Suppressor macrophage treated with lipopolysaccharide for 4 hours (primary cell): Measurements from ENCODE around the gene SDK1.
A peak's percentile ranks its signal among the peaks of the same experiment; 100 is the strongest.

Experiments
- DNase-seq: peaks from one replicate; pipeline ENCODE4 v3.0.0-alpha.2; 2020

SDK1 gene

DNA sequence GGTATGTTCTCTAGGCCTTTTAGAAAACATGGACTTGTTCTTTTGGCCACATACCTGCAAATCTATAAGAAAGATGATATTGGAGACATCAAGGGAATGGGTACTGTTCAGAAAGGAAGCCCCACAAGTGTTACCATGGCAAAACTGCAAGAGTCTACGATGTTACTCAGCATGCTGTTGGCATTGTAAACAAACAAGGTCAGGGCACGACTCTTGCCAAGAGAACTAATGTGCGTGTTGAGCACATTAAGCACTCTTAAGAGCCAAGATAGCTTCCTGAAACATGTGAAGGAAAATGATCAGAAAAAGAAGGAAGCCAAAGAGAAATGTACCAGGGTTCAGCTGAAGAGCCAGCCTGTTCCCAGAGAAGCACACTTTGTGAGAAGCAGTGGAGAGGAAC lies 37.1 kb downstream of the SDK1 start:
- DNase-seq, result no peak

DNA sequence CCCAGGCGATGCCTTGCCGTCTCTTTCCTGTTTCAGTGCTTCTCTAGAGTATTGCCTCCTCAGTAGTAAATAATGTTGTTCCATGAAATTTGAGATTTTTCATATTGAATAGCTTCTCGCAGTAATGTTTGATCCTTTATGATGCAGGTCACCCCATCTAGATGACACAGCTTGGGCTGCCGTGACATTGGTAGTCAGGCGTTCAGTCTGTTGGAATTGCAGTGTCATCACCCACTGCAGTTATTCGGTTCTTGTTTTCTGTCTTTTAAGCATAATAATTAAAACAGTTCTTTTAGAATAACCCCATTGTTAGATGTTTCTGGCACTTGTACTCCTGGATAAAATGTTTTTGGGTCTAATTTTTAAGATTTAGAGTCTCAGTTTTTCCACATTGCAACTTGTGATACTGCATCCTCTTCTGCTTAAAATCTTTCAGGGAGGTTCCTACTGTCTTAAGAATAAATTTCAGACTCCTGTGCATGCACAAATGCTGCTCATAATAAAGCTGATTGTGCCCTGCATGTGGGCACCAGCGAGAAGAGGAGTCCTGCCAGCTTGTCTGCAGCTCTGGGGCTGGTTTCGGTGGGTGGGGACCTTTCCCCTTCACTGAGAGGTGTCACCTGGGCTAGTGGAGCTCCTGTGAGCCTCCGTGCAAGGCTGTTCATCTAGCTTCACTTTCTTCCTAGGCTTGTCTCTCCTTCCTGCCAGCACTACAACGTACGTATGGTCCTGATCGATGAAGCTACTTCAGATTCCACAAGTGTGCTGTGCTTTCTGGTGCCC lies 44.8 kb downstream of the SDK1 start:
- DNase-seq, result no peak

DNA sequence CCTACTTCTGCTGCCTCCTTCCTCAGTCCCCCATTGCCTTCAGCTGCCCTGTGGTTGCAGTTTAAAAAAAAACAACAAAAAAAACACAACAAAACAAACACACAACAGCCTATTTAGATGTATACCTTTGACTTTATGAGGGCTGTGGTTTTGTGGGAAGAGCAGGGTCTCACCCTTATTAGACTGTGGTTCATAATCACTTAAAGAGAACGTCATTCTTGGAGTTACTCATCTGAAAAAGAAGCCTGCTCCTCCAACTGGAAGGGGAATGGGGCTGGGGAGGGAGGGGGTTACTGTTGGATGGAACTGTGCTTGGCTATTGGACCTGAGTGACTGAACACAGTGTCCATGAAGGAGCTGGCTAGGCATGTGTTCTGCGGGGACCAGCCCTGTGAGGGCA lies 48.1 kb downstream of the SDK1 start:
- no peak for DNase-seq

DNA sequence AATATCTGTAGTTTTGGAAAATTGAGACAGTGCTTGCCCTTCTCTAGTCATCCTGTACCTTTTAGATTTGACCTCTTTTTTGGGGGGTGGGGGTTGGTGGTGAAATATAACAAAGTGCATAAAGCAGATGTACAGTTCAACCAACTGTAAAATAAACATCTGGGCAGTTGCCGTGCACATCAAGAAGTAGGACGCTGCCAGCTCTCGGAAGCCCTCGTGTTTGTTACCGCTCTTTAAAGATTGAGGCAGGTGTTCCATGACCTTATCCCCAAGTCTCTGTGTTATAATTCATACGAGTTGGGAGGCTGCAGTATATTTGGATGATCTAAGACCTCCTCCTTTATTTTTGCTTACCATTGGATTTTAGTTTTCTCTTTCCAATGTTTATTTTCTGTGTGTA lies 55.1 kb downstream of the SDK1 start:
- DNase-seq, result no peak

GRCh38 chr7:3358991-3359390 lies 57.9 kb downstream of the SDK1 start:
- DNase-seq, result no peak

- no peak for DNase-seq
Measured at GRCh38 chr7:3367261-3367660, 66.2 kb downstream of the SDK1 start.

GRCh38 chr7:3370068-3370830 lies 69.2 kb downstream of the SDK1 start:
- no peak for DNase-seq

DNA sequence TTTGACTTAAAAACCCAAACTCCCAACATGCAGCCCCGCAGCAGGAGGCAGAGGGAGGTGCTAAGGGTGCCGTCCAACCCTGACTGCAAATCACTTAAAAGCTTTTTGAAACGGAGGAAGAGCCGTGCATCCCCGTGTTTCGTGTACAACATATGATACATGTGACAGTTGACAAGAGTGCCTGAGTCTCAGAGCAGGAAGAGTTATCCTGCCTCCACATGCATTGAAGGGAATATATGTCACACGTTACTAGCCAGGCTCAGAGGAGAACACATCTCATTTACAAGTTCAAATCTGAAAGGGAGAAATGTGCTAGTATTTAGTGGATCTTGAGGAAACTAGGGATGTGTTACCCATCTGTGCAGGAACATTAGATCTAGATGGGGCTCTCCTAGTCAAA lies 69.9 kb downstream of the SDK1 start:
- DNase-seq, result no peak

DNA sequence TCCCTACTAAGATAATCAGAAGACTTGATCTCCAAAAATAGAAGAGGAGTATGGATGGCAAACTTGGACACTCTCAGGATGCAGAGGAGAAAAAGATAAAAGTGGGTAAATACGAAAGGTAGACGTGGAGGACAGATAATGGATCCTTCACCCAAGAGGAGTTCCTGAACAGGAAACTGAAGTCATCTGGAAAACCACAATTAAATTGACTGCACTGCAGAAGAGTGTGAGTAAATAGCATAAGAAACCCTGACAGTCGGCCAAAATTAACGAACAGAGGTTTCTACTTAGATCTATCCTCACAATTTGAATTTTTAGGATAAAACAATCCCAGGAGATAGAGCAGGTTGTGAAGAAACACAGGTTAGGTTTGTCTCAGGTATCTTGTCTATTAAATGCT lies 70.5 kb downstream of the SDK1 start:
- no peak for DNase-seq

DNA sequence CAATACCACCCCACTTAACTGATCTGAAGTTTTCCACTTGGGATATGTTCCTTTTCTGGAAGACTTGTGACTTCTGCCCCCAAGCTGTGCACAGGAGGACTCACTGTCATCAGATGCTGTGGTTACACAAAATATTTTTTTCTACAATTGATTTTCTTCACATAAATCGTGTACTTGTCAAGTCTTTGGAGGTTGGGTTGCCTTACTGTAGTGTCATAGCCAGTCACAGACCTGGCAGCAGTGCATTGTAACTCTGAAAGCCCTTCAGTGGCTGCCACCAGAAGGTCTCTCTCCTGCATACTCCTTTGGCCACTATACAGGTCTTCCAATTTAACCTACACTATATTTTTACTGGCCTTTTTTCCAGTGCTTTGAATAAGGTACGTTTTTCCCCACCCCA lies 73.2 kb downstream of the SDK1 start:
- no peak for DNase-seq

DNA sequence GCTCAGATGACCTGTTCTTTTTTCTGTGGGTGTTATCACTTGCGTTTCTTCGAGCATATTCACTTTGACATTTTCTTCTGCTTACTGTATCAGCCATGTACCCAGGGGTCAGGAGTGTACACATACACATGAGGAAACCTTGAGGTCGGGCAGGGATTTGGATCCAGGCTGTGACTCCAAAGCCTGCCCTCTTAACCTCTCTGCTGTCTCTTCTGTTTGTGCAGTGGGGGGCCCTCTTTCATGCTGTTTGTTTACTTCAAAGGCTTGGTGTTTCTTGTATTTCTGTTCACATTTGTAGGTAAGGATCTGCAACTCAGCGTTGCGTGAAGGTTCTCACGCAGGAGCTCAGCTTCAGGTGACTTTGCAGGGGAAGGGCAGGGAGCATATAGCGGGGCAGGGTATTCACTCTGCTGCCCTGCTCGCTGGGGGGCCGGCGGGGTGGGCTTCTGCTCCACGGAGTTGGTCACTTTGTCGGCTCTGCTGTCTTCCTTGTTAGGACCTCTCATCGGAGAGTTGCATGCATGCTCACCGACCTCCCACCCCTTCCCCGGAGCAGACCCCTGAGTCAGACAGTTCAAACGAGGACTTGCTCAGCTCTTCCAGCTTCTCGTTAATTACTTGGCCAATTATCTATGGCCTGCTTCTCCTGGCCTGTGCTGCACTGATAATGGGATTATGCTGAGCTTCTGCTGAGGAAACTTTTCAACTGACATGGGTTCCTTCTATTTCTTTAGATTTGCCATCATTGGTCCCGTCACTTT lies 77.5 kb downstream of the SDK1 start:
- no peak for DNase-seq

DNA sequence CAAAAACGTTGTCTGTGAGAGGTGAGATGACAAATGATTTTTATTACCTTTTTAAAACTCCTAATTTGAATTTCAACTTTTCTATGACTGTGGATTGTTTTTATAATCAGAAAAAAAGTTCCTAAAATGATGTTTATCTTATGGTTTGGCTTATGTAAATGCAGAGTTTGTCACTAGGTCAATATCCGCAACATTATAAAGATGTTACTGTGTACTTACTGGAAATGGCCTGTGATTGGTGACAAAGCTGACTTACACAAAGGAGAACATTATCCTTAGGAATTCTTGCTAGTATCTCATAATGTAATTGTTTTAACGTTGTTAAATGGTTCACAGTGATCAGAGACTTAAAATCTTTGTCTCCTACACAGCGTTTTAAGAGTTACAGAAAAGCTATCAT lies 79.0 kb downstream of the SDK1 start:
- DNase-seq, result no peak

DNA sequence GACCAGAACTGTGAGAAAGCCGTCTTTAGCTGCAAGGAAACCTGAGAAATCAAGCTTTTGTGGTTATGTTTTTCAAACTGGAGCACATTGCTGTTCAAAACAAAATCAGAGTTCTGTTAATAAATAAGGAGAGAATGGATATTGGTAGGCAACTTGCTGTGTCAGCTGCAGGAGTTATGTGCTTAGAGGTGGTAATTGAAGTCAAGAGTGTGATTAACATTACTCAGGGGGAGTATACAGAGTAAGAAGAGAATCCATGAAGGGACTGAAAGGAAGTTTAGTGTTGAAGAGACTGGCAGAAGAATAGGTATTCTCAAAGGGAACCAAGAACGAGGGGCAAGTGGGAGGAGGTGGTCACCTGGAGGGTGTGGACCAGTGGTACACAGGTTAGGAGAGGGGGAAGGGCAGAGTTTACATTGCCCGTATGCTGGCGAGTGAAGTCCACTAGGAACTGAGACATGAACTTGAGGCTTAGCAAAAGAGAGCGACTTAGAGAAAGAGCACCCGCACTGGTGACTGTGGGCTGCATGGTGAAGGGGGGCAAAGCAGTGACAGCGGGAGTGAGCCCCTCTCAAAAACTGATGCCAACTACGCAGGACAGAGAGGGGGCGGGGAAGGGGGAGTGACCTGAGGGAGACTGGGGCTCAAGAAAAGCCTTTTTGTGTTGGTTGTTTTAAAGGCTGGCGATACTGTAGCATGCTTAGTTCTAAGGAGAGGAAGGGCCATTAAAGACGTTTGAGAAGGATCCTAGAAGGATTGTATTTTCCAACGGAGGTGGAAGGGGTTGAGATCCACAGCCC lies 80.0 kb downstream of the SDK1 start:
- no peak for DNase-seq

DNA sequence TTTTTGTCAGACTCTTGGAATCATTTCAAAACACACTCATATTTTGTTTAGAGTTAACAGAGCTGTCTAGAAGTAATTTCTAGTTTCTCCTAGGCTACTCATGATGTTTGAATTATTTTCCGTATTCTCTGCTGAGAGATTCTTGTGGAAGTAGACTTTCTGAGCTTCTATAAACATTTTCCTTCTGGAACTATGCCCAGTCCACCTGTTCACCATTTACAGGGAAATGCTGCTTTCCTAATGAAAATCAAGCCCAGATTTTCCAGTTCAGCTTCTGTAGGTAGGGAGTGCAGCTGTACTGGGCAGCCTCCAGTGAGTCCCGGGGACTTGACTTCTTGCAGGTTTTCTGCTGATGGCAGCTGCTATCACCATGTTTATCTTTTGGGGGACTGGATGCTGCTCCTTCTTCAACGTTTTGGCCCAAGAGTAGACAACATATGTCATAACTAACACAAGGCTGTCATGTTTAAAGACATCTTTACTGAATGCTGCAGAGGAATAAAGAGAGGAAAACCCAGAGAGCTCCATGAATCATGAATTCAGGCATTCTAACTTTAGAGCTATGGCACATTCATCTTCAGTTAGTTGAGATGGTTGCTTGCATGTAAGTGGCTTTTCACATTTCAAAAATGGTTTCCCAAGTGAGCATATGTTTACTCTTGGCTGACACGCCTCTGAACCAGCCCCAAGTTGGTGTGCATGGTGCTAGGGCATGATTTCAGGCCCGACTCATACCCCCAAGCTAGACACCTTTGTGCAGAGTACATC lies 85.6 kb downstream of the SDK1 start:
- no peak for DNase-seq

DNA sequence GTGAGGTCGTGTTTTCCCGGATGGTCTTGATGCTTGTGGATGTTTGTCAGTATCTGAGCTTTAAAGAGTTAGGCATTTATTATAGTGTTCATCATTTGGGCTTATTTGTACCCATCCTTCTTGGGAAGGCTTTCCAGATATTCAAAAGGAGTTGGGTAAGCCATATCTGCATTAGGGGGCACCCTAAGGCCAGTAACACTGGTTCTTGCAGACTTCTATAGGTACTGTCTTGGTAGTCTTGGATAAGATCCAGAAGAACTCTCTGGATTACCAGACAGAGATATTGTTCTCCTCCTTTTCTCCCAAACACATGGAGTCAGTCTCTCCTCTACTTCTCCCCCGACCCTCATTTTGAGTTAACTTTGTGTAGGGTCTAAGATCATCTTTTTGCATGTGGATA lies 92.8 kb downstream of the SDK1 start:
- DNase-seq, result no peak

DNA sequence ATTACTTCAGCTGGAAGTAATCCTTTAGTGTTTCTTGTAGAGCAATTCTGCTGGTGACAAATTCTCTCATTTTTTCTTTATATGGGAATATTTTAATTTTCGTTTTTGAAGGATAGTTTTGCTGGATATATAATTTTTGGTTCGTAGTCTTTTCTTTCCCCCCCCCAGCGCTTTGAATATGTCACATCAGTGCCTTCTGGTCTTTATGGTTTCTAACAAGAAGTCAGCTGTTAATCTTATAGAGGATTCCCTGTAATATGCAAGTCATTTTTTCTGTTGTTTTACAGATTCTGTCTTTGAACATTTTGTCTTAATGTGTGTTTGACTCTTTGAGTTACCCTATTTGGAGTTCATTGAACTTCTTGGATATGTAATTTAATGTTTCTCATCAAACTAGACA lies 96.3 kb downstream of the SDK1 start:
- DNase-seq, result no peak

DNA sequence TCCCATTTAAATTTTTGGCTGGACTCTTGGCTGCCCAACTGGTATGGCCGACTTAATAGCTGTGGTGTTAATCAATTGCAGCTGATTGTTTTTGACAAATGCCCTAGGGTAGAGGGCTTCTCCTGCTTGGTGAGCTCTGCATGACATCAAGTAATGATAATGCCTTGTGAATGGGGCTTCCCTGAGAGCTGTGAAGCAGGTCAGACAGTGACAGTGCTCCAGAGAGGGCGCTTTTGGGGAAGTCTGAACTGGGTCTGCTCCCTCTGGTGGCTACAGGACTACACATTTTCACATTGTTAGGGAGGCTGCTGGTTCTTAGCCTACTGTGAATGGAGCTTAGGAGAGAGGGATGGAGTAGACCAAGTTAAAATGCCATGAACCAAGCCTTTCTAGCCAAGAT lies 98.8 kb downstream of the SDK1 start:
- DNase-seq, result peak; percentile 48

GRCh38 chr7:3404501-3404900 lies 103.4 kb downstream of the SDK1 start:
- no peak for DNase-seq

GRCh38 chr7:3408814-3409595 lies 108.0 kb downstream of the SDK1 start:
- DNase-seq, result no peak

DNA sequence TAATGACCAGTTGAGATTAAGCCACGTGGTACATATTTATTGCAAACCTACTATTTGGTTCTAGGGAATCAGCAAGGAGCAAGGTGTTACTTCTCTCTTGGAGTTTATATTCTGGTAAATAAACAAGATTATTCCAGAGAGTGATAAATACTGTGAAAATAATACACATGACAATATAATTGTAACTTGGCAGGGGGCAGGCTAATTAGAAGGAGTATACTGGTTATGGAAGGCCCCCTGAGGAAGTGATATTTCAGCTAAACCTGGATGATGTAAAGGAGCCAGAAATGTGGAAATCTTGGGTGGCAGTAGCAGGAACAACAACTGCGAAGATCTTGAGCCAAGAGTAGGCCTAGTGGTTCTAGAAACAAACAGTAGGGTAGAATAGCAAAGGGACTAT lies 111.8 kb downstream of the SDK1 start:
- no peak for DNase-seq

DNA sequence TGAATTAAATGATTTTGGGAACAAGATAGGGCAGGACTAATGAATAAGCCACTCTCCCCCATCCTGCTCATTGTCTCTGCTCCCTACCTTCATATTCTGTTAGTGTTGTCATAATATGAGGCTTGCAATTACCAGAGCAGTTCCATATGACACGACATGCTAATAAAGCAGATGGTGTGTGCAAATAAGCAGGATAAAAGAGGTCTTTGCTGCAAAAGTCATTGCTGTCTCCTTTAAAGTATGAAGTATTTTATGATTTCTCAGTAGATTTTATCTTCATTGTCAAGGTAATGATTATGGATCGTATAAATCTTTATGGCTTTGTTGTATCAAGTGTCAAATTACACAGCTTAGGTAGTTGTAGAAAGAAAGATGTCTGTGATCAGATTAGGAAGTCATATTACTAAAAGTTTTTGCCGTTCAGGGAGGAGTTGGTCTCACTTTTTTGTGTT lies 114.8 kb downstream of the SDK1 start:
- DNase-seq, result no peak
